Measurements from ENCODE around the gene TMEM229B.

The TMEM229B gene

DNA sequence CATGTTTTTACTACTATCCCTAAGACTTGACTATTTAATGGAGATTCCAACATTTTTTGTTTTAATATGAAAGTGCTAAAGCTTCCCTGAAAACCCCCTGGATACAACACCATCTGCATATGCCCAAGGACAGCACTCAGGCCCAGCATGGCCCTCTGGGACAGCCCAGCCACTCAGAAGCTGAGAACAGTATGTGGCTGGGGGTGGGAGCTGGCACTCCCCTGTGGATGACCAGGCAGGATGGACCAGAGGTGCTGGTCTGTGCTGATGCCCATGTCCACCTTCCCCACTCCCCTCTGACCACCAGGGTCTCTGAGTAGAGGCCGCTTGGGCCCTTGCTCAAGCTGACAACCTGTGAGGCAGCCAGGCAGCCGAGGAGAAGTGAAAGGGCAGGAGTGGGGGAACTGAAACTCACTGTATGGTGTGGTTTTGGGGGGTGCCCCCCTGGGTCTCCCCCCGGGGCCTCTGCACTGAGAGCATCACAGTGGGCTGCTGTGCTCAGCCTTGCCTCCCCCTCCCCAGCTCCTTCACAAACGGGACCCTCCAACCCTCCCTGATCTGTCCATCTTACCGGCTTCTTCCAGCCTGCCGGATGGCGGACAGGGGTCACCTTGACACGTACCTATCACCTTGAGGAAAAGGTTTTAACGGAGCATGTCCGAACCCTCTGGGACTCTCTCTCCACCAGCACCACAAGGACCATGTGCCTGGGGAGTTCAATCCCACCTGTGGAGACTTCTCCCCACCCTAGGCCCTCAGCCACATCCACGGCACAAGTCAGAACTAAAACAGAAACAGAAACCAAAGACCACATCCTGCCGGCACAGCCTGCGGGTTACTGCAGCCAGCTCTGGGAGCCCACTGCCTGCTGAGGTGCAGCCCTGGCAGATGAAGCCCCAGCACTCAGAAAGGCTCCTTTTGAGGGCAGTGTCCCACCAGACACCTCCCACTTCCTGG is at the start of gene TMEM229B:
TSS of gene TMEM229B (minus strand) at position 785 of the 957 bp plus-strand sequence. CDS start 14,798 bp downstream, outside the sequence.
- DNase-seq = peak in 14 of 58 donors; percentile 3 to 40 (median 12)

- no peak for DNase-seq
These were observed 49.2 kb upstream of the TMEM229B start for GRCh38 chr14:67537736-67538135.

- peak in 9 of 58 donors; percentile 9 to 43 (median 24) for DNase-seq
These were observed 47.6 kb upstream of the TMEM229B start for GRCh38 chr14:67536087-67536486.

DNA sequence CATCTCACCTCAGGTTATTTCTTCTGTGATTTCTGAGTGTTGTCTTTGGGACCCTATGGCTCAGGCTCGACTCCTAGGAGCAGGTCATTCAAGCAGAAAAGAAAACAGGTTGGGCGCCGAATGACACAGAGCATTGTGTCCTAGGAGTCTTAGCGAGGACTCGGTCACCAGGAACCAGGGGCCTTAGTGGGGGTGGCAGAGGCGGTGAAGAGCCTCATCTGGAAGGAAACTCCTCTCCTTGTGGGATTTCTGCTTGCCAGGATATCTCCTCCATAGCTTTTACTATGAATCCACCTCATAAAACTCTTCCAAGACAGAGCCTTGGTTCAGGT is 45.2 kb upstream of the TMEM229B start:
- peak in 1 of 58 donors; percentile 35 for DNase-seq

- peak in 56 of 58 donors; percentile 22 to 93 (median 82) for DNase-seq
These were observed 44.7 kb upstream of the TMEM229B start, which contains the start of gene PLEKHH1 for GRCh38 chr14:67532998-67533753. Gene PLEKHH1 (plus strand): TSS chr14:67533290. CDS start chr14:67541868, 8,578 bp downstream.

GRCh38 chr14:67532606-67532997 is 44.1 kb upstream of the TMEM229B start:
- no peak for DNase-seq

GRCh38 chr14:67529947-67530935 is 41.7 kb upstream of the TMEM229B start:
- no peak for DNase-seq

DNA sequence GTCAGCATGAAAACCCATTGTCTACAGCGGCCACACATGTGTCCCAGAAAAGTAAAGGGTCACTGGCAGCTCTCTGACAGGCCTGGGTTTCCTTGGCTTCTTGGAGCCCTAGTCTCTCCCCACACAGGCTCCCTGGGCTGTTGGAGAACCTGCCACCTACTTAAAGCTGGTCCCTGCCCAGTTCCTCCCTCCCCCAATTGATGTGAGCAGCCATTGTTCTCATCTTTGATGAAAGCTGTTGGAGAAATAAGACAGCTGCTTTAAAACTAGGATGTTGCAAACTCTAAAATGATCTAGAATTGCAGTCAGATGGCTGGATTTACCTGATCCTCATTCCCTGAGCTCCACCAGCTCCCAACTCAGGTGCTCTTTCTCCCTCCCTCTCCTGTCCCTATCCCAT is 39.8 kb upstream of the TMEM229B start:
- no peak for DNase-seq

GRCh38 chr14:67527756-67528155 is 39.2 kb upstream of the TMEM229B start:
- no peak for DNase-seq

DNA sequence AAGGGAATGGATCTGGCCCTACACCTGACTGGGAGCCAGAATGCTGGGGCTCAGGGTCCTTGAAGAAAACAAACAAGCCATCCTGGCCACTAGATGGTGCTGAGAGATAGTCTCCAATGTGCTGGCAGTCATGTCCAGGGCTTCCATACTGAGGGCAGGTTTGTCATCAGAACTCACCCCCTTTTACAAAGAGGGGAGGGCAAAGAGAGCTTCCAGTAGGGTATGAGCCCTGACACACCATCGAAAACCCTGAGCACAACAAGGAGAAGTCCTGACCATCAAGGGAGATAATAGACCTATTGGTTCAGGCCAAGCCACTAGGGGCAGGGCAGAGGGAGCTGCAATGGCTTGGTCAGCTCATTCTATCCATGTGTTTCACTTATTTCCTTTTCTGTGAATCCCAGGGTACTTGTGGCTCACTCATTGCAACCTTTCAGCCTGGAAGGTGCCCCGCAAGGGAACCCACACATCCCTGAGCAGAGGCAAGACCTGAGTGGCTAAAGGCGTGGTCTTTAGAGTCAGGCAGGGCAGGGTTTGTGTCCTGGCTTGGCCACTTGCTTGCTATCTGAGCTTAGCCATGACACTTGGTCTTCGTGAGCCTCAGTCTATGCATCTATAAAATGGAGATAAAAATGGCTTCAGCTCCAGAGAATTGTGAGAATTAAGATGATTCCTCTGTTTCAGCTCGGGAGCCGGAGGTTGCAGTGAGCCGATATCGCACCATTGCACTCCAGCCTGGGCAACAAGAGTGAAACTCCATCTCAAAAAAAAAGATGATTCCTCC is 38.3 kb upstream of the TMEM229B start:
- DNase-seq = peak in 42 of 58 donors; percentile 16 to 79 (median 49)

- DNase-seq = no peak
These were observed 37.7 kb upstream of the TMEM229B start for GRCh38 chr14:67526181-67526580.

GRCh38 chr14:67525389-67525788 is 36.9 kb upstream of the TMEM229B start:
- DNase-seq = no peak

GRCh38 chr14:67524634-67524963 is 36.1 kb upstream of the TMEM229B start:
- DNase-seq = no peak

GRCh38 chr14:67523764-67524633 is 35.5 kb upstream of the TMEM229B start:
- DNase-seq = no peak

DNA sequence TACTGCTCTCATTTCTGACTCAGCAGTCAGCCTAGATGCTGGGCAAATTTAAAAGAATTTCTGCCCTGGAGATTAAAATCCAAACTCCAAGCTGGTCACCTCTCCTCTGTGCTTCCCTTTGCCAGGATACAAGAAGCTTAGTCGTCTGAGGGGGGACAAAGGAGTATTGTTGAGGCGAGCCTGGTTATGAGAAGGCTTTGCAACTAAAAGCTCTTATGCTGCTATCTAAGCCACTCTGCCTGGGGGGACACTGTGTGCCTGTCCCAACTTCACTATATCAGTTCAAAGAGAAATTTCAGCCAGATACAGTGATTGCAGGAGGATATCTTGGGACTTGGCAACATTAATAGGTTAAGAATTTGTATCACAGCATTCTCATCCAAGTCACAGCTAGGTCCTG is 33.7 kb upstream of the TMEM229B start:
- peak in 11 of 58 donors; percentile 13 to 64 (median 26) for DNase-seq

- no peak for DNase-seq
These were observed 32.0 kb upstream of the TMEM229B start for GRCh38 chr14:67520482-67520881.

DNA sequence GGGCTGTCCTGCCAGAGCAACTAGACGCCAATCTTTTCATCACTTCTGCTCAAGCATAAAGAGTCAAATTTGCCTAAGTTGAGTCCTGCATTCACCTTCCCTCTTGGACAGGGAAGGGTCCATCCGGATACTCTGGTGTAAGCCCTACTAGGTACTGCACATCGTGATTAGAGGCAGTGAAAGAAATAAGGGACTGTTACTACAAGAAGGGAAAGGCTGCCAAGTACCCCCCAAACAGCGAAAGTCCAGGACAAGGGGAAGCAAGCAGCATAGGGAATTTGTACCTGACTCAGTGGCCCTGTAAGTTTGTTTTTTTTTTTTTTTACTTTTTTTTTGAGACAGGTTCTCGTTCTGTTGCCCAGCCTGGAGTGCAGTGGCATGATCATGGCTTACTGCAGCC is 30.9 kb upstream of the TMEM229B start:
- no peak for DNase-seq

- DNase-seq = peak in 49 of 58 donors; percentile 7 to 78 (median 50)
These were observed 28.6 kb upstream of the TMEM229B start for GRCh38 chr14:67517083-67517482.

- DNase-seq = peak in 1 of 58 donors; percentile 25
These were observed 28.2 kb upstream of the TMEM229B start for GRCh38 chr14:67516676-67517075.
